Astrocyte of the spinal cord (primary cell): ENCODE measurements around the gene OR8S1.

Experiments used
- DNase-seq: peaks from one replicate; pipeline ENCODE4 v3.0.0; 2011; ENCODE audit warnings: low read depth, low spot score
- H3K4me3 ChIP-seq: 2 replicates; pipeline ENCODE4 v1.5.1; 2011; ENCODE audit warnings: low read depth, mild to moderate bottlenecking, low read length, moderate library complexity
- CTCF ChIP-seq: IDR thresholded peaks from 2 replicates; pipeline ENCODE4 v1.5.1; 2012; ENCODE audit warnings: low read depth, mild to moderate bottlenecking, low read length, inconsistent platforms
- in situ Hi-C: cut with HindIII; loops from 2 replicates; pipeline ENCODE4 v1.10.0; 2017; ENCODE audit warnings: low sequenced_read_pairs

The OR8S1 gene

DNA sequence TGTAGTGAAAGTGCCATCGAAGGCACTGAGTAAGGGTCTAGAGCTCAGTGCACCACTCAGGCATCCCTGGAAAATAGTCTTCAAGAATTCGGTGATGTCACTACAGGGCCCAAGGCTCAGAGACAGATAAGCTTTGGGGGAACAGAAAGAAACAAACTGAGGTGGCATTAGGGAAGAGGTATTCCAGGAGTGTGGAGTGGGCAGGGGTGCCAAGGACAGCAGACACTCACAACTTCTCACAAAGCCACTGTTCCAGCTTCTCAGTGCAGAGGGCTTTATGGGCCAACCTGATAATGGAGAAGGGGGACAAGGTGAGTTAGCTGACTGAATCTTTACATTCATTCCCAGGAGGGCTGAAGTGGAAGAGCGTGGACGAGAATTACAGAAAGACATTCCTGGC is 42.3 kb downstream of the OR8S1 start:
- H3K4me3 ChIP-seq = no peak overlapping the region
- no peak for DNase-seq
- in situ Hi-C loops = no loop called here
- no peak for TF ChIP-seq CTCF

DNA sequence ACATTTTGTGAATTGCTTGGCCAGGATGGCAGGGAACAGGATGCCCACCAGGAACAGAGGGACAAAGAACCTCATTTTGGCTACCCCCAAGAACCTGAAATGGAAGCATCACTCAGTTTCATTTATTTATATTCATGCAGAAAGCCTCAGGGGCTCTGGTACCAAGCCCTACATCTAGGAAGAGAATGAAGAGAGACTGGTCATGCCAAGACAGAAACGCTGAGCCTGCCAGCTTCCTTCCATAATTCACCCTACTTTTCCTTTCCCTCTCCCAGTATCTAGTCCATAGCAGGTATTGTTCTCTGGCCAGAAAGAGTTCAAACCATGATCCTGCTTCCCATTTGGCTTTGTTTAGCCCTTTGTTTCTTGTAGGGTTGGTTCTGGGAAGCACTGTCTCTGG is 44.5 kb downstream of the OR8S1 start, which contains the start of gene LALBA:
LALBA (minus strand) TSS at position 101 of the 400 bp plus-strand sequence; CDS start at position 75, 26 bp downstream.
- DNase-seq = no peak
- no peak within 1 kb of the TSS for H3K4me3 ChIP-seq
- no peak for TF ChIP-seq CTCF
- in situ Hi-C loops = no loop called here

- no peak overlapping the region for H3K4me3 ChIP-seq
- no peak for DNase-seq
- no peak for TF ChIP-seq CTCF
- in situ Hi-C loops = no loop called here
These were observed 46.9 kb downstream of the OR8S1 start for GRCh38 chr12:48572326-48572725.
